Muscle layer of duodenum (tissue), 2 donors: ENCODE data around the gene SPSB4.

Experiments used
- H3K27ac ChIP-seq: one replicate; pipeline ENCODE4 v1.7.0; 2013; ENCODE audit warnings: mild to moderate bottlenecking, low read length
- H3K27me3 ChIP-seq: one replicate; pipeline ENCODE4 v1.7.0; 2013; ENCODE audit warnings: low read depth, mild to moderate bottlenecking, control low read depth, low read length
- H3K36me3 ChIP-seq, 2 donors: one replicate each; pipeline ENCODE4 v1.7.0; 2013; ENCODE audit warnings: low read length in 2 of 2, control low read depth in 1 of 2, mild to moderate bottlenecking in 1 of 2; ENCODE audit not compliant: insufficient read depth in 2 of 2, control insufficient read depth in 1 of 2
- H3K4me1 ChIP-seq, 2 donors: one replicate each; pipeline ENCODE4 v1.7.0; 2013; ENCODE audit warnings: low read length in 2 of 2, mild to moderate bottlenecking in 2 of 2, control low read depth in 1 of 2, moderate library complexity in 1 of 2; ENCODE audit not compliant: insufficient read depth in 2 of 2, control insufficient read depth in 1 of 2
- H3K4me3 ChIP-seq, 2 donors: one replicate each; pipeline ENCODE4 v1.7.0; 2013; ENCODE audit warnings: low read length in 2 of 2, low read depth in 1 of 2, mild to moderate bottlenecking in 1 of 2
- H3K9me3 ChIP-seq, 2 donors: one replicate each; pipeline ENCODE4 v1.7.0; 2013; ENCODE audit warnings: low read length in 2 of 2, control low read depth in 1 of 2, mild to moderate bottlenecking in 1 of 2; ENCODE audit not compliant: control insufficient read depth in 1 of 2
- donor health status: healthy.

Gene SPSB4

GRCh38 chr3:141055536-141056445 lies 4.6 kb downstream of the SPSB4 start:
- Histone ChIP-seq H3K9me3 (no peaks in the 10 kb centered on the region), H3K27ac (no peak overlapping the region), H3K36me3 (no peaks in the 10 kb centered on the region), H3K4me1 (peaks cover 0 to 14% of the 10 kb centered on the region in 2 donors), H3K27me3 (peaks cover 11% of the 10 kb centered on the region), H3K4me3 (no peak overlapping the region)

- H3K27ac ChIP-seq = no peak overlapping the region
- H3K4me1 ChIP-seq = peaks cover 0 to 4% of the 10 kb centered on the region in 2 donors
- peaks cover 11% of the 10 kb centered on the region for H3K27me3 ChIP-seq
- H3K36me3 ChIP-seq = no peaks in the 10 kb centered on the region
- H3K4me3 ChIP-seq = no peak overlapping the region
- no peaks in the 10 kb centered on the region for H3K9me3 ChIP-seq
Observed at GRCh38 chr3:141056751-141057171, 5.6 kb downstream of the SPSB4 start.

GRCh38 chr3:141057436-141057835 lies 6.3 kb downstream of the SPSB4 start:
- no peak overlapping the region for H3K4me3 ChIP-seq
- no peak overlapping the region for H3K27ac ChIP-seq
- no peaks in the 10 kb centered on the region for H3K36me3 ChIP-seq
- no peaks in the 10 kb centered on the region for H3K4me1 ChIP-seq
- no peaks in the 10 kb centered on the region for H3K9me3 ChIP-seq
- H3K27me3 ChIP-seq = peaks cover 4% of the 10 kb centered on the region

- no peaks in the 10 kb centered on the region for H3K36me3 ChIP-seq
- no peak overlapping the region for H3K4me3 ChIP-seq
- no peaks in the 10 kb centered on the region for H3K4me1 ChIP-seq
- no peaks in the 10 kb centered on the region for H3K9me3 ChIP-seq
- H3K27ac ChIP-seq = no peak overlapping the region
- no peaks in the 10 kb centered on the region for H3K27me3 ChIP-seq
Observed at GRCh38 chr3:141057946-141058800, 7.0 kb downstream of the SPSB4 start.

- H3K36me3 ChIP-seq = no peaks in the 10 kb centered on the region
- no peaks in the 10 kb centered on the region for H3K27me3 ChIP-seq
- no peak overlapping the region for H3K27ac ChIP-seq
- H3K4me3 ChIP-seq = no peak overlapping the region
- H3K4me1 ChIP-seq = peaks cover 0 to 2% of the 10 kb centered on the region in 2 donors
- no peaks in the 10 kb centered on the region for H3K9me3 ChIP-seq
Observed at GRCh38 chr3:141058996-141059395, 7.8 kb downstream of the SPSB4 start.

GRCh38 chr3:141059816-141060215 lies 8.7 kb downstream of the SPSB4 start:
- H3K27ac ChIP-seq = no peak overlapping the region

GRCh38 chr3:141060327-141060726 lies 9.2 kb downstream of the SPSB4 start:
- H3K4me1 ChIP-seq = peaks cover 0 to 3% of the 10 kb centered on the region in 2 donors
- no peaks in the 10 kb centered on the region for H3K9me3 ChIP-seq
- no peaks in the 10 kb centered on the region for H3K36me3 ChIP-seq
- H3K27ac ChIP-seq = no peak overlapping the region
- H3K4me3 ChIP-seq = no peak overlapping the region
- no peaks in the 10 kb centered on the region for H3K27me3 ChIP-seq

More at GRCh38 chr3:141059816-141060215, 8.7 kb downstream of the SPSB4 start:
- Histone ChIP-seq H3K4me1 (peaks cover 0 to 3% of the 10 kb centered on the region in 2 donors), H3K36me3 (no peaks in the 10 kb centered on the region), H3K27me3 (no peaks in the 10 kb centered on the region), H3K4me3 (no peak overlapping the region), H3K9me3 (no peaks in the 10 kb centered on the region)

- no peaks in the 10 kb centered on the region for H3K36me3 ChIP-seq
- no peaks in the 10 kb centered on the region for H3K27me3 ChIP-seq
- H3K4me1 ChIP-seq = peaks cover 0 to 3% of the 10 kb centered on the region in 2 donors
- H3K27ac ChIP-seq = no peak overlapping the region
- no peak overlapping the region for H3K4me3 ChIP-seq
- H3K9me3 ChIP-seq = no peaks in the 10 kb centered on the region
Observed at GRCh38 chr3:141063831-141064230, 12.7 kb downstream of the SPSB4 start.

- H3K4me1 ChIP-seq = peaks cover 0 to 3% of the 10 kb centered on the region in 2 donors
- H3K9me3 ChIP-seq = no peaks in the 10 kb centered on the region
- no peaks in the 10 kb centered on the region for H3K27me3 ChIP-seq
- no peak overlapping the region for H3K27ac ChIP-seq
- no peaks in the 10 kb centered on the region for H3K36me3 ChIP-seq
- no peak overlapping the region for H3K4me3 ChIP-seq
Observed at GRCh38 chr3:141064255-141064926, 13.2 kb downstream of the SPSB4 start.

- no peaks in the 10 kb centered on the region for H3K9me3 ChIP-seq
- H3K27me3 ChIP-seq = no peaks in the 10 kb centered on the region
- no peak overlapping the region for H3K27ac ChIP-seq
- no peaks in the 10 kb centered on the region for H3K36me3 ChIP-seq
- peaks cover 0 to 3% of the 10 kb centered on the region in 2 donors for H3K4me1 ChIP-seq
- no peak overlapping the region for H3K4me3 ChIP-seq
Observed at GRCh38 chr3:141065258-141065657, 14.1 kb downstream of the SPSB4 start.
